HL-60 (cell line): ENCODE data around the gene DIP2C.

Experiments
- DNase-seq, 2 experiments: peaks; one replicate each; pipeline ENCODE4 v3.0.0-alpha.2; 2010 to 2020; ENCODE audit warnings: low read depth in 1 of 2, low spot score in 1 of 2
- H3K27ac ChIP-seq: fragments of 250-450 bp; sonication (Bioruptor Pico); replicated peaks from 2 replicates; pipeline ENCODE4 v1.5.1; 2020; ENCODE audit warnings: mild to moderate bottlenecking, moderate library complexity
- H3K27me3 ChIP-seq: fragments of 250-450 bp; sonication (Bioruptor Pico); 2 replicates; pipeline ENCODE4 v1.5.1; 2021; ENCODE audit warnings: mild to moderate bottlenecking, moderate library complexity; ENCODE audit not compliant: insufficient read depth, poor library complexity, severe bottlenecking
- H3K4me3 ChIP-seq: replicated peaks from 2 replicates; pipeline ENCODE4 v1.5.1; 2011; ENCODE audit warnings: mild to moderate bottlenecking, control low read depth, low read length; ENCODE audit not compliant: insufficient read depth
- GABPA ChIP-seq: IDR thresholded peaks from 2 replicates; pipeline ENCODE4 v1.6.1; 2012; ENCODE audit warnings: low read depth
- POLR2AphosphoS5 ChIP-seq: IDR thresholded peaks from 2 replicates; pipeline ENCODE4 v1.6.1; 2012; ENCODE audit warnings: low read depth
- REST ChIP-seq: IDR thresholded peaks from 2 replicates; pipeline ENCODE4 v1.6.1; 2012; ENCODE audit warnings: low read depth; ENCODE audit not compliant: insufficient replicate concordance
- SPI1 ChIP-seq: IDR thresholded peaks from 2 replicates; pipeline ENCODE4 v1.6.1; 2012; ENCODE audit warnings: low read depth, mild to moderate bottlenecking, borderline replicate concordance
- TF ChIP-seq, protein P1 (sequence below): IDR thresholded peaks from one replicate; pipeline ENCODE4 v1.5.1; 2011; ENCODE audit warnings: low read length, control low read depth, inconsistent platforms; ENCODE audit not compliant: insufficient read depth

The DIP2C gene

DNA sequence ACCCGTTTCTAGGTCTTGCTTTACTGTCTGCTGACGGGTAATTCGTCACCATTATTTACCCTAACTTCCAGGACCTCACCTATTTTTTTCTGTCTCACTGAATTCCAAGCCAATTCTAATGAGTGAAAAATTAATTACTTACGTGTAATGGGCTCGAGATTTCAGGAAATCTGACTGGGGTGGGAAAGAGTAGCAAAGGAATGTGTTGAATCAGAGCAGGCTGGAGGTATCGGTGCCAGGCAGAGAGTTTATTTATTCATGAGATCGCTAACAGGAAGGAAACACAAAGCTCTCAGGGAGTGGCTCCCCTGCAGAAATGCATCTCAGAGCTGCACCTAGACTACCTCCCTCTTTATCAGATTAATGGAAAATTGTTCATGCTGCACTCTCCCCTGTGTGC, 4.0 kb upstream of the DIP2C start:
- TF ChIP-seq GABPA = no peak
- TF ChIP-seq, protein P1, sequence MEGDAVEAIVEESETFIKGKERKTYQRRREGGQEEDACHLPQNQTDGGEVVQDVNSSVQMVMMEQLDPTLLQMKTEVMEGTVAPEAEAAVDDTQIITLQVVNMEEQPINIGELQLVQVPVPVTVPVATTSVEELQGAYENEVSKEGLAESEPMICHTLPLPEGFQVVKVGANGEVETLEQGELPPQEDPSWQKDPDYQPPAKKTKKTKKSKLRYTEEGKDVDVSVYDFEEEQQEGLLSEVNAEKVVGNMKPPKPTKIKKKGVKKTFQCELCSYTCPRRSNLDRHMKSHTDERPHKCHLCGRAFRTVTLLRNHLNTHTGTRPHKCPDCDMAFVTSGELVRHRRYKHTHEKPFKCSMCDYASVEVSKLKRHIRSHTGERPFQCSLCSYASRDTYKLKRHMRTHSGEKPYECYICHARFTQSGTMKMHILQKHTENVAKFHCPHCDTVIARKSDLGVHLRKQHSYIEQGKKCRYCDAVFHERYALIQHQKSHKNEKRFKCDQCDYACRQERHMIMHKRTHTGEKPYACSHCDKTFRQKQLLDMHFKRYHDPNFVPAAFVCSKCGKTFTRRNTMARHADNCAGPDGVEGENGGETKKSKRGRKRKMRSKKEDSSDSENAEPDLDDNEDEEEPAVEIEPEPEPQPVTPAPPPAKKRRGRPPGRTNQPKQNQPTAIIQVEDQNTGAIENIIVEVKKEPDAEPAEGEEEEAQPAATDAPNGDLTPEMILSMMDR = no peak
- TF ChIP-seq REST = no peak
- TF ChIP-seq SPI1 = no peak
- TF ChIP-seq POLR2AphosphoS5 = no peak
- Histone ChIP-seq H3K27ac (no peak overlapping the region), H3K4me3 (no peak overlapping the region), H3K27me3 (no peaks in the 10 kb centered on the region)
- no peak for DNase-seq

DNA sequence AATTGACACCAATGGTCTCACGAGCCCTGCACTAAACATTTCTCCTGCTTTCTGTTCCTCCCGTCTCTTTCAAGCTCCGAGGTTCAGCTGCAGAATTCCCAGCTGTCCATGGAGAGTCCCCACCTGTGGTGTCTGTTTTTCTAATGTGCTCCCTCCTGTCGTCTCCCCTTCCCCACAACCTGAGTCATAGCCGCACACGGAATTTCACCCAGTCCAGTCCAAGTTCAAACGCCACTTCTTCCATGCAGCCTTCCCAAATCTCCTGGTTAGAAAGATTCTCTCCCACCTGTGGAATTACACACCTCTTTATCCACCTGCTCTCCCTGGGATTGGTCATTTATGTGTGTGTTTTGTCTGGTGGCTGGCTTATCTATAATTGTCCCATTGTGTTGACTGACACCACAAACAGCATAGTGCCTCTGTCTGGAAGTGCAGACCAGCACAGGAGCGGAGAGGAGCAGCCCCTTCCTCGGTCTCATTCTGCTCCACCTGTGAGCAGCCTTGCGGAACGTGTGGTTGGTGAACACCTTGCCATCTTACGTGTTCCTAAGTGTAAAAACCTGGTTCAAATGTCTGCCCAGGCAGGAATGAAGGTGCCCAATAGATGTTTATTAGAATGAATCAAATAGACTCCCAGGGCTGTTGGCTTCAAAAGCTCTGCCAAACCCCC, 3.3 kb upstream of the DIP2C start:
- TF ChIP-seq REST (no peak), GABPA (no peak), POLR2AphosphoS5 (no peak), SPI1 (no peak)
- TF ChIP-seq, protein P1 = no peak
- Histone ChIP-seq H3K27me3 (no peaks in the 10 kb centered on the region), H3K27ac (no peak overlapping the region), H3K4me3 (no peak overlapping the region)
- no peak for DNase-seq

- no peak for DNase-seq
- H3K4me3 ChIP-seq = no peak overlapping the region
- no peak for TF ChIP-seq REST
- TF ChIP-seq SPI1 = no peak
- TF ChIP-seq, protein P1 = no peak
- no peak for TF ChIP-seq POLR2AphosphoS5
- TF ChIP-seq GABPA = no peak
- H3K27me3 ChIP-seq = no peaks in the 10 kb centered on the region
- no peak overlapping the region for H3K27ac ChIP-seq
Observed at GRCh38 chr10:691216-691615, 1.7 kb upstream of the DIP2C start.
